ENCODE measurements around the gene RXRA. TPM values are rescaled to one million over a fixed set of nuclear protein-coding genes. Genes with fewer than 3 reads are reported as not detected.

RXRA gene
- total and polyA plus RNA-seq, 5 donors: 48.1 to 72.3 (median 62.2) TPM

DNA sequence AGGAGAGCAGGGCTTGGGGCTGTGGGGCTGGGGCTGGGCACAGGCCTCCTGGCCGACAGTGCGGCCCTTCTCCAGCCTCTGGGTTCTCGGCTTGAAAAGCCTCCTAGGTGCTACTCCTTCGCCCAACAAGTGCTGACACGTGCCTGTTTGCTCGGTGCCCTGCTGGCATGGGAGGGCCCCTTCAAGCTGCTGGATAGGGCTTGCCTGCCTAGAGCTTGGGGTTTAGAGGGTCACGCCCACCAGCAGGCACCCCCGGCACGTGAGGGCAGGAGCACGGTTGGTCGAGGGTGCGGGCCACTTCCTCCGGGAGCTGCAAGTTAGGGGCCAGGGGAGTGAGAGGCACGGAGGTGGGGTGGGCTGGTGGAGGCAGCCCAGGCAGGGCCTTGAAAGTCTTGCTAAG, 106.2 kb downstream of the RXRA start:
- intact Hi-C loops (cut with DNase I): loop anchor here in 1 of 4 donors (5.0 kb wide), 1 partner anchor 55 kb away; no protein-coding TSS in a partner anchor
- DNase-seq: no peak
- no peaks in the 10 kb centered on the region for H3K9me3 ChIP-seq (ENCODE audit: control insufficient read depth, low read length)
- no peak overlapping the region for H3K4me3 ChIP-seq (ENCODE audit: low read length)
- H3K27ac ChIP-seq (ENCODE audit: low read length): no peak overlapping the region
- no peak for ATAC-seq
- no peaks in the 10 kb centered on the region for H3K27me3 ChIP-seq (ENCODE audit: control insufficient read depth, insufficient read depth)
- peaks cover 12% of the 10 kb centered on the region for H3K4me1 ChIP-seq (ENCODE audit: control insufficient read depth, insufficient read depth, low read length)
- 68% methylated on average over 14 of the region's 14 CpGs for WGBS

DNA sequence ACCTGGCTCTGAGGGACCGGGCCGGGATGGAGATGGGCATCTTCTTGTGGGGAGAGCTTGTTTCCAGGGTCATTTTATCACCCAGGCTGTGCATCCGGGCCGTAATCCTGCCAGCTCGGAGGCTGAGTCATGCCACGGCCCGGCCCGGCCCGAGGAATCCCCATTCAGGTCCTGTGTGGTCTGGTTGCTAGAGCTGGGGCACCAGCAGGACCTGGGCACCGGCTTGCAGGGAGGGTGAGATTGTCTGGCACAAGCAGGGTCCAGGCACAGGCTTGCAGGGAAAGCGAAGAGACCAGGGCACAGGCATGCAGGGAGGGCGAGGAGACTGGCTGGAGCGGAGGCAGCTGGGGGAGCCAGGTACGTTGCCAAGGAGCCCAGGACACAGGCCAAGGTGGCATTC, 106.8 kb downstream of the RXRA start:
- 47% methylated on average over 14 of the region's 14 CpGs for WGBS
- DNase-seq (peak in 2 of 3 donors; percentile 73 to 79), ATAC-seq (peak in 1 of 2 donors; percentile 2)
- no peak overlapping the region for H3K27ac ChIP-seq (ENCODE audit: low read length)
- H3K9me3 ChIP-seq (ENCODE audit: control insufficient read depth, low read length): no peaks in the 10 kb centered on the region
- no peak overlapping the region for H3K4me3 ChIP-seq (ENCODE audit: low read length)
- peaks cover 12% of the 10 kb centered on the region for H3K4me1 ChIP-seq (ENCODE audit: control insufficient read depth, insufficient read depth, low read length)
- no peaks in the 10 kb centered on the region for H3K27me3 ChIP-seq (ENCODE audit: control insufficient read depth, insufficient read depth)
- intact Hi-C loops (cut with DNase I): loop anchor here in 1 of 4 donors (5.0 kb wide), 1 partner anchor 56 kb away; no protein-coding TSS in a partner anchor

GRCh38 chr9:134433909-134434882, 107.9 kb downstream of the RXRA start:
- H3K27me3 ChIP-seq (ENCODE audit: control insufficient read depth, insufficient read depth): no peaks in the 10 kb centered on the region
- ATAC-seq: peak; percentile 0
- no peak overlapping the region for H3K4me3 ChIP-seq (ENCODE audit: low read length)
- intact Hi-C loops (cut with DNase I): loop anchor here in 1 of 4 donors (5.0 kb wide), 1 partner anchor 57 kb away; no protein-coding TSS in a partner anchor
- H3K27ac ChIP-seq (ENCODE audit: low read length): peak overlapping the region; percentile 90
- H3K9me3 ChIP-seq (ENCODE audit: control insufficient read depth, low read length): no peaks in the 10 kb centered on the region
- no peak for DNase-seq
- WGBS: 64% methylated on average over 30 of the region's 30 CpGs
- H3K4me1 ChIP-seq (ENCODE audit: control insufficient read depth, insufficient read depth, low read length): peaks cover 12% of the 10 kb centered on the region

- 5% methylated on average over 17 of the region's 17 CpGs for WGBS
- ATAC-seq: peak; percentile 83 to 85
- no peak overlapping the region for H3K4me3 ChIP-seq (ENCODE audit: low read length)
- peaks cover 15% of the 10 kb centered on the region for H3K4me1 ChIP-seq (ENCODE audit: control insufficient read depth, insufficient read depth, low read length)
- peak overlapping the region; percentile 91 for H3K27ac ChIP-seq (ENCODE audit: low read length)
- H3K9me3 ChIP-seq (ENCODE audit: control insufficient read depth, low read length): no peaks in the 10 kb centered on the region
- peak; percentile 98 to 99 (median 98) for DNase-seq
- no peaks in the 10 kb centered on the region for H3K27me3 ChIP-seq (ENCODE audit: control insufficient read depth, insufficient read depth)
- intact Hi-C loops (cut with DNase I): loop anchor here in 3 of 4 donors (5.0 kb wide), 2 partner anchors 58 to 108 kb away; partner anchors contain the start of gene RXRA (in 2 of the 3)
Observed at GRCh38 chr9:134434894-134435506, 108.7 kb downstream of the RXRA start.

DNA sequence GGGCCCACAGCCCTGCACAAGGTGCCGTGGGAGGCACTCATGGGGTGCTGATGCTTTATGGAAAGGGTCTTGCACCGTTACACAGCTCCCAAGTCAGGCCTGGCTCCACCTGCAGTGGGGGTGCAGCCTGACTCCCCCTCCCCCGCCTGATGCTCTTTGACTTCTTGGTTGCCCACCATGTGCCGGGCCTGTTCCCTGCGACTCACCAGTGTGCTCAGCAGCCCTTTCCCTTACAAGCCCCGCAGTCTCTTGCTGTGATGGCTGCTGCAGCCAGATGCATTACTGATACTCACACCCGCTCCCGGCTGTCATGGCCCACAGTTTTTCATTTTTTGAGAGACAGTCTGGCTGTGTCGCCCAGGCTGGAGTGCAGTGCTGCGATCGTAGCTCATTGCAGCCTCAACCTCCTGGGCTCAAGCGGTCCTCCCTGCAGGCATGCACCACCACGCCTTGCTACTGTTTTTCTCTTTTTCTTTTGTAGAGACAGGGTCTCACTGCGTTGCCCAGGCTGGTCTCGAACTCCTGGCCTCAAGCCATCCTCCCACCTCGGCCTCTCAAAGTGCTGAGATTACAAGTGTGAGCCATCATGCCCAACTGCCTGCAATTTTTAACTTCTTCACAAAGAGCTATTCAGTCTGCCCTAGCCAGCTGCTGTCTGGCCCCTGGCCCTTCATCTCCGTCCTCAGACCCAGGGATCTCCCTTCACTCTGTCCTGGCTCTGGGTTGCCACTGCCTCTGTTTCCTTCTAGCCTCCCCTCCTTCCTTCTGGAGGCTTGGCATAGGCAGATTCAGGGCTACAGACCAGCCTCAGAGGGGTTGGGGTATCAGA, 109.5 kb downstream of the RXRA start:
- peaks cover 15% of the 10 kb centered on the region for H3K4me1 ChIP-seq (ENCODE audit: control insufficient read depth, insufficient read depth, low read length)
- H3K9me3 ChIP-seq (ENCODE audit: control insufficient read depth, low read length): no peaks in the 10 kb centered on the region
- no peak overlapping the region for H3K4me3 ChIP-seq (ENCODE audit: low read length)
- H3K27ac ChIP-seq (ENCODE audit: low read length): peak overlapping the region; percentile 91
- DNase-seq (no peak), ATAC-seq (no peak)
- H3K27me3 ChIP-seq (ENCODE audit: control insufficient read depth, insufficient read depth): no peaks in the 10 kb centered on the region
- 44% methylated on average over 17 of the region's 17 CpGs for WGBS
- intact Hi-C loops (cut with DNase I): loop anchor here in 2 of 4 donors (5.0 kb wide), 1 partner anchor 108 kb away; the partner anchor contains the start of gene RXRA (in 2 of the 2)

DNA sequence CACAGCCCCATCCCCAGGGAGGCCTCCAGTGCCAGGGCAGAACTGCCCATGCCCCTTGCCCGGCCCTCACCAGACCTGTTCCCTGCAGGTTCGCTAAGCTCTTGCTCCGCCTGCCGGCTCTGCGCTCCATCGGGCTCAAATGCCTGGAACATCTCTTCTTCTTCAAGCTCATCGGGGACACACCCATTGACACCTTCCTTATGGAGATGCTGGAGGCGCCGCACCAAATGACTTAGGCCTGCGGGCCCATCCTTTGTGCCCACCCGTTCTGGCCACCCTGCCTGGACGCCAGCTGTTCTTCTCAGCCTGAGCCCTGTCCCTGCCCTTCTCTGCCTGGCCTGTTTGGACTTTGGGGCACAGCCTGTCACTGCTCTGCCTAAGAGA, 110.1 kb downstream of the RXRA start:
- intact Hi-C loops (cut with DNase I): loop anchor here in 2 of 4 donors (5.0 kb wide), 1 partner anchor 109 kb away; the partner anchor contains the start of gene RXRA (in 2 of the 2)
- DNase-seq (no peak), ATAC-seq (no peak)
- Histone ChIP-seq H3K4me3 (ENCODE audit: low read length) (no peak overlapping the region), H3K4me1 (ENCODE audit: control insufficient read depth, insufficient read depth, low read length) (peaks cover 15% of the 10 kb centered on the region), H3K27me3 (ENCODE audit: control insufficient read depth, insufficient read depth) (no peaks in the 10 kb centered on the region), H3K9me3 (ENCODE audit: control insufficient read depth, low read length) (no peaks in the 10 kb centered on the region), H3K27ac (ENCODE audit: low read length) (no peak overlapping the region)
- 79% methylated on average over 12 of the region's 12 CpGs for WGBS

GRCh38 chr9:134436911-134437310, 110.7 kb downstream of the RXRA start:
- H3K4me1 ChIP-seq (ENCODE audit: control insufficient read depth, insufficient read depth, low read length): peaks cover 15% of the 10 kb centered on the region
- no peak overlapping the region for H3K27ac ChIP-seq (ENCODE audit: low read length)
- ATAC-seq (no peak), DNase-seq (no peak)
- no peak overlapping the region for H3K4me3 ChIP-seq (ENCODE audit: low read length)
- H3K9me3 ChIP-seq (ENCODE audit: control insufficient read depth, low read length): no peaks in the 10 kb centered on the region
- no peaks in the 10 kb centered on the region for H3K27me3 ChIP-seq (ENCODE audit: control insufficient read depth, insufficient read depth)
- WGBS: 70% methylated on average over 13 of the region's 13 CpGs
- intact Hi-C loops (cut with DNase I): loop anchor here in 2 of 4 donors (5.0 kb wide), 1 partner anchor 110 kb away; the partner anchor contains the start of gene RXRA (in 2 of the 2)

- Histone ChIP-seq H3K27ac (ENCODE audit: low read length) (no peak overlapping the region), H3K4me1 (ENCODE audit: control insufficient read depth, insufficient read depth, low read length) (peaks cover 21% of the 10 kb centered on the region), H3K27me3 (ENCODE audit: control insufficient read depth, insufficient read depth) (no peaks in the 10 kb centered on the region), H3K4me3 (ENCODE audit: low read length) (no peak overlapping the region), H3K9me3 (ENCODE audit: control insufficient read depth, low read length) (no peaks in the 10 kb centered on the region)
- WGBS: 74% methylated on average over 31 of the region's 31 CpGs
- intact Hi-C loops (cut with DNase I): loop anchor here in 2 of 4 donors (5.0 kb wide), 1 partner anchor 110 kb away; the partner anchor contains the start of gene RXRA (in 2 of the 2)
- no peak for DNase-seq
- ATAC-seq: no peak
Observed at GRCh38 chr9:134437403-134438194, 111.3 kb downstream of the RXRA start.

DNA sequence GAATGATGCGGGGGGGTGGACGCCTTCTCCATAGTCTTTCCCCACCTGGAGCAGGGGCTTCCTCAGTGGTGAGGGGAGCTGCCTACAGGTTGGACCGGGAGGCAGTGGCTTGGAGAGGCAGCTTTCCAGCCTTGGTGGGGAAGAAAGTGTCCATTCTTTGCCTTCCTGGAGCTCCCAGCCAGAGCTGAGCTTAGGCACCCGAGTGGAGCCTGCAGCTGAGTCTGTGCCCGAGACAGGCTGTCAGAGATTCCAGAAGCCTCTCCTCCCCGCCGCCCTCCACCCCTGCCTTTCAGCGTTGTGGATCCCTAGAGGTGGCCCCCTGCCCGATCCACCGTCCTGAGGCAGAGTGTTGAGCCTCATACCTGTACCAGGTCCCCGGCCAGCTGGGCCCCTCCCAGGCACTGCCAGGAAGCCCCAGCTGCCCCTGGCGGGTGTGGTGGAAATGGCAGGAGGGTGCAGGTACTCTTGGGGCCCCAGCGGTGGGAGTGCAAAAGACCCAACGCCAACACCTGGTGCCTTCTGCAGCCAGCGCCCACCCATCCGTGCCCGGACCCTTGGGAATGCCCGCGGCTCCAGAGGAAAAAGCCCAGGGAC, 112.0 kb downstream of the RXRA start:
- Histone ChIP-seq H3K9me3 (ENCODE audit: control insufficient read depth, low read length) (no peaks in the 10 kb centered on the region), H3K4me3 (ENCODE audit: low read length) (no peak overlapping the region), H3K4me1 (ENCODE audit: control insufficient read depth, insufficient read depth, low read length) (peaks cover 24% of the 10 kb centered on the region), H3K27ac (ENCODE audit: low read length) (no peak overlapping the region), H3K27me3 (ENCODE audit: control insufficient read depth, insufficient read depth) (no peaks in the 10 kb centered on the region)
- ATAC-seq (no peak), DNase-seq (no peak)
- 83% methylated on average over 19 of the region's 19 CpGs for WGBS
- intact Hi-C loops (cut with DNase I): loop anchor here in 2 of 4 donors (5.0 kb wide), 1 partner anchor 111 kb away; the partner anchor contains the start of gene RXRA (in 2 of the 2)

Data from right cardiac atrium (tissue), 5 donors.